Mucosa of gallbladder (tissue), 1 donor: ENCODE measurements around the gene TRIM38. TPM values are rescaled to one million over a fixed set of nuclear protein-coding genes. Genes with fewer than 3 reads are reported as not detected.
"Not testable (repeated sequence)": the region's sequence is repeated elsewhere in the genome, so short reads cannot be mapped to it uniquely, and the experiment has no call there.

Experiments used
- DNase-seq: peaks from one replicate; pipeline ENCODE4 v3.0.0-alpha.2; 2020; ENCODE audit warnings: low spot score
- total RNA-seq: library from RNA; stranded (reverse); gene quantifications from one replicate; pipeline ENCODE4 v1.2.1, GENCODE V29; 2021
- donor health status: DM: no; HTN: no; CAD: no.

Gene TRIM38
- total RNA-seq, 1 donor from 2014 or later: 12.4 TPM

DNA sequence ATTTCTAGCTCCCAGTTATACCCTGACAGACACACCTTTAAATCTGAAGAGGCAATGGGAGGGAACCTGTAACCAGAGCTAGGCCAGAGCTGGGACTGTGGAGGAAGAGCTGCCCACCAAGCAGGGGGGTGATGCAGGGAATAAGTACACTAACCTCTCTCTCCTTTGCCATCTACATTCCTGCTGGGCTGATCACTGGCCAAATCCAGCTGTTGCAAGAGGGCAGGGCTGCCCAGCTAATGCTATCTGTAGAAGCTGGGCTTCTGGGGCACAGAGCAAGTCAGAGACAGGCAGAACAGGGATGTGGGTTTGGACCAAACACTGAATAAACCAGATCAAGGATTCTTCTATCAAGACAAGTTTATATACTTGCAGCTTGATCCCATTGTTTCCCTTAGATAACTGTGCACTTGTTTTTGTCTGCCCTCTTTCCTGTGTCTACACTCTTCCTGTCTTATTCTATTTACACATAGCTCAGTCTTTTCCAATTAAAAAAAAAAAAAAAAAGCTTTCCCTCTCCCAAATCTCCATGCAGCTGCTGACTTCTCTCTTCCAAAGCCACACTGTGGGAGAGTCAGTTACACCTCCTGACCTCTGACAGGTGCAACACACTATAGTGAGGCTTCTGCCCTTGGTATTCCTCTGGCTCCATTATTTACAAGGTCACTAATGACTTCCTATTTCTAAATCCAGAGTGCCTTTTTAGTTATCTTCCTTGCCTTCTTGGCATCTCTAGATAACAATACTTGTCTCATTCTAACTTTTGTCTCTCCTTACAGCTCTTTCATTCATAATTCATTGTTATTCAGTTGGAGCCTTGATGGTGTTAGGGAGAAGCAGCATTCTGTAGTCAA is 43.7 kb downstream of the TRIM38 start:
- no peak for DNase-seq

DNA sequence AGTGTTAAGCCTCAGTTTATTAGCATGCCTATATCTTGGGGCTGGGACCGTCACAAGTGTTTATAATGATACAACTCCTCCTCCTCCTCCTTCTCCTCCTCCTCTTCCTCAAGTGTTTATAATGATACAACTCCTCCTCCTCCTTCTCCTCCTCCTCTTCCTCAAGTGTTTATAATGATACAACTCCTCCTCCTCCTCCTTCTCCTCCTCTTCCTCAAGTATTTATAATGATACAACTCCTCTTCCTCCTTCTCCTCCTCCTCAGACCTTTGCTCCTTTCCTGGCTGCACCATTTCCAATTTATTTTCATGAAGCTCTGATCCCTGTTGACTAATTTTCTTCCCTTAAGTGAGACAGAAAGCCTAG is 44.3 kb downstream of the TRIM38 start:
- DNase-seq: not testable (repeated sequence)

DNA sequence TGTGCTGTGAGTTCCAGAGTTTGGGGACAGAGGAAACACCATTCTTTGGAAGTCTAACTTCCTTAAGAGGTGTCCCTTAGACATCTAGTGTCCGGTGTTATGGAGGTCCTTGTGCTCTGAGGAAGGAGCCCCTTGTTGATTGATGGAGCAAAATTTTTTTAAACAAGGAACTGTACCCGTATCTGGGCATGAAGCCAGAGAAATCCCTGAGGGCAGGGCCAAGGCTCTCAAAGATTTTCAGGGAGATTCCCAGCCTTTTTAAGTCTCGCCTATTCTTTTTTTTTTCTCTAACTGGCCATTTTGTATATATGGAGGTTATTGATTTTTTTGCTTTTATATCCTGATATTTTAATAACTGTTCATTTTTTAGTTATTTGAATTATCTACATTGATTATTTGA is 45.9 kb downstream of the TRIM38 start:
- DNase-seq: no peak

DNA sequence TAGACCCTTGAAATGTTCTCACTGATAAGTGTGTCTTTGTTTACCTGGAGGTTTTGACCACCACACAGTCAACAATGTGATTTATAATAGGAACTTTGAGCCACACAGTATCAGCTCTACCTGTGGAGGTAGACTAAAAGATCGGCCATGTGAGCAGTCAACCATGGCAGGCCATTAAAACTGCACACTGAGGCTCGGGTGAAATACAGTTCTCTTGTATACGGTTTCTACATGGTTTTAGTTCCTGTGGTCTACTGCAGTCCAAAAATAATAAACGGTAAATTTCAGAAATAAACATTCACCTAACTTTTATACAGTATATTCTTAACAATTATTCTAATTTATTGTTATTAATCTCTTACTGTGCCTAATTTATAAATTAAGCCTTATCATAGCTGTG is 47.2 kb downstream of the TRIM38 start:
- no peak for DNase-seq

DNA sequence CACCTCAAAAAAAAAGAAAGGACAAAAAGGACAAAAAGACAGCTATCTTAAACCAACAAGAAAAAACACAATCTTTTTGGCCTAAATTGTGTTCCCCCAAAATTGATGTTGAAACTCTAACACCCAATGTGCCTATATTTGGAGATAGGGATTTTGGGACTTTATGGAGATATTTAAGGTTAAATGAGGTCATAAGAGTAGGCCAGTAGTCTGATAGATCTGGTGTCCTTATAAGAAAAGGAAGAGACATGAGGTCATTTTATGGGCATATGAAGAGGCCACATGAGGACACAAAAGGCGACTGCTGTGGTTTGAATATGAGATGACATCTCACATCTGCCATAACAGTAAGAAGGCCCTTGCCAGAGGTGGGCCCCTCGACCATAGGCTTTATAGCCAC is 49.5 kb downstream of the TRIM38 start:
- DNase-seq: no peak

DNA sequence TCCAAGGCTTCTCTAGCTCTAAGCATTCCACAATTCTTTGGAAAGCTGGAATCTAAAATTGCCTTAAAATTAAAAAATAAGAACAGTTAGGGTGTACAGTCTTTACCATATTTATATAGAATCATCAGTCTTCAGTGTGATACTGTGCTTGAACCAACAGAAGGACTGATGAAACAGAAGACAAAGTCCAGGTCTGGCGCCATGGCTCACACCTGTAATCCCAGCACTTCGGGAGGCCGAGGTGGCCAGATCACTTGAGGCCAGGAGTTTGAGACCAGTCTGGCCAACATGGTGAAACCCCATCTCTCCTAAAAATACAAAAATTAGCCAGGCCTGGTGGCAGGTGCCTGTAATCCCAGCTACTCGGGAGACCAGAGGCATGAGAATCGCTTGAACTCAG is 51.8 kb downstream of the TRIM38 start:
- DNase-seq: not testable (repeated sequence)

DNA sequence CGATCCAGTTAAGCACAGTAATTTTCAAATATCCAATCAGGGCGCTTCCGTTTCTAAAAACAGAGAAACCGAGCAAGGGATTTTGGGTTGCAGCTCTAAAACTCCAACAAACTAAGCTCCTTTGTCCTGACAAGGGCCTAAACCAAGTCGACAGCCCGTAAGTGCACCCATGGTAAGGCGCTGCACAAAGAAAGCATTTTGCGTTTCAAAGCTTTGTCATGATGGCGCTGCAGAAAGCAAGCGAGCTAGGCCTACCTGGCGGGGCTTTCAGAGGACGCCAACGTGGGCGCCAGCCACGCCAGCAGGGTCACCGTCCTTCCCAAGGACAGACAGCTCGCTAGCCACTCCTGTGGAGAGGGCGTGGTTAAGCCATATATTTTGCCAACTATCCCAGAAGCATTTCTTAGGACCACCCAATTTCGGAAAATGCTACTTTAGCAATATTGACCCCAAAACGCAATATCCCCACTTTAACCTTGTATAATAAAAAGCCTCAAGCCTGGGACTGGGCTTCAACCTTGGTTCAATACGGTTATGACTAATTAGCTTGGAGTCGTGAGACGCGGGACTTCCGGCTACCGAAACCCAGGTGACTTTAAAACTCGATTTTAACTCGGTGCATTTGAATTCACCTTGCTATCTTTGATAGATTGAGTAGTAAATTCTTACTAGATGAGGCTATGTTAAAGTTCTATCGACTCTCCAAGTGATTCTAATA is 53.8 kb downstream of the TRIM38 start:
- no peak for DNase-seq

DNA sequence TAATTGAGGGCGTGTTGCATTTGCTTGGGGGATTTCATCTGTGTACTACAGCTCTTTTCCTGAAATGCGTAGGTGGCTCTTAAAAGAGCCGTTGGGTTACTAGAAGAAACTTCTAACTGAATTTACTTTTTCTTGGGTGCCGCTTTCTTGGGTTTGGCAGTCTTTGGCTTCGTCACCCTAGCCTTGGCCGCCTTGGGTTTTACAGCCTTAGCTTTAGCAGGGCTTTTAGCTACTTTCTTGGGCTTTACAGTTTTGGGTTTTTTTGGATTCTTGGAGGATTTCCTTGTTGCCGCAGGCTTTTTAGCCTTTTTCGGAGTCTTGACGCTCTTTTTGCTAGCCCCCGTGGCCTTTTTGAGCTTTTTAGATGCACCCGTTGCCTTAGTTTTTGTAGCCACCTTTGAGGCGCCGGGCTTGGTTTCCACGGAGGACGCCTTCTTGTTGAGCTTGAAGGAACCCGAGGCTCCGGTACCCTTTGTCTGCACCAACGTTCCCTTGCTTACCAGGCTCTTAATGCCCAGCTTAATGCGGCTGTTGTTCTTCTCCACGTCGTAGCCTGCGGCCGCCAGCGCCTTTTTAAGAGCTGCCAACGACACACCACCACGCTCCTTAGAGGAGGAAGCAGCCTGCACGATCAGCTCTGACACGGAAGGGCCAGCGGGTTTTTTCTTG is 54.5 kb downstream of the TRIM38 start:
- no peak for DNase-seq

DNA sequence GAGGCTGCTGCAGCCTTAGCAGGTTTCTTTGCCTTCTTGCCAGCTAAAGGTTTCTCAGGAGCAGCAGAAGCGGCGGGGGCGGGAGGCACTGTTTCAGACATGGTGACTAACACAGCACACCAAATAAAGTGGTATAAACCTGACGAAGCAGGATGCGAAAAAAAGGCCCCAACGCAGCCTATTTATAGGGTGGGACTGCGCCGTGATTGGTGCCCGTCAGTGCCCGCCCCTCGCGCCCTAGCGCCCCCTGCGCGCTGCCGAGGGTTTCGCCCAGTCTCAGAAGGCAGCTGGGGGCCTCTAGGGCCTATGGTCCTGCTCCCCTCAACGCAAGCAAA is 55.0 kb downstream of the TRIM38 start:
- no peak for DNase-seq

DNA sequence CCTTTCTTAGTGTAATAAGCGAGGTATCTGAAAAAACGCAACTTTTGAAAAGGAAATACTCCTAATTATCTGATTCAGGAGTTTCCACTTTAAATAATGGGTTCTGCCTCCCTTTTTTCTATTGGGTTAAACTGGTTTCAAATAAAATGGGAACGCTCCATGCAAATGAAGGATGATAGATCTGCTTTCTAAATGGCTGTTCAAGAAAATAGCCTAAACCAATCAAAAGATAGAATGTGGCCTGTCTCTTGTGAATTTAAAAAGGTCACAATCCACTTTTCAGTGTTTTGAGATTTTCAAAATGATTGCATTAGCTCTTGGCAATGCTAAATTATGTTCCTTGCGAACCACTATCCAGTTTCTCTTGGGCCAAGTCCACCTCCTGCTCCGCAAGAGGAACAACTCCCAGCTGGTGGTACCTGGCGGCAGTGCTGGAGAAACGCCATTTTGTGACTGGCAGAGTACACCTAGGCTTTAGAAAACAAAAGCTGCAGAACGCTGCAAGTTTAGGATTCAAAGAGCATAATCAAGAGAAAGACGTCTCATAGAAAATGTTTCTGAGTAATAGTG is 56.7 kb downstream of the TRIM38 start:
- DNase-seq: peak; percentile 28

DNA sequence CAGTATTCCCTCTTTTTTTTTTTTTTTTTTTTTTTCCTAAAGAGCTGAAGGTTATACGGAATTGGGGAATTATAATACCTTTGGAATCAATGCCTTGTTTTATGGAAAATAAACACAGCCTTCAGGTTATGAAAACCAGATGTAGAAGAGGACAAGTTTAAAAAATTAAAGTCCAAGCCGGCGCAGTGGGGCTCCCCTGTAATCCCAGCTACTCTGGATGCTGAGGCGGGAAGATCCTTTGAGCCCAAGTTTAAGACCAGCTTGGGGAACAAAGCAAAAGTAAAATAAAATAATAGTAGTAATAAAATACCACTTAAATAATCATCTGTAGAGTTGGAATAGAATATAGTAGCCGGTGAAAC is 57.3 kb downstream of the TRIM38 start:
- no peak for DNase-seq

DNA sequence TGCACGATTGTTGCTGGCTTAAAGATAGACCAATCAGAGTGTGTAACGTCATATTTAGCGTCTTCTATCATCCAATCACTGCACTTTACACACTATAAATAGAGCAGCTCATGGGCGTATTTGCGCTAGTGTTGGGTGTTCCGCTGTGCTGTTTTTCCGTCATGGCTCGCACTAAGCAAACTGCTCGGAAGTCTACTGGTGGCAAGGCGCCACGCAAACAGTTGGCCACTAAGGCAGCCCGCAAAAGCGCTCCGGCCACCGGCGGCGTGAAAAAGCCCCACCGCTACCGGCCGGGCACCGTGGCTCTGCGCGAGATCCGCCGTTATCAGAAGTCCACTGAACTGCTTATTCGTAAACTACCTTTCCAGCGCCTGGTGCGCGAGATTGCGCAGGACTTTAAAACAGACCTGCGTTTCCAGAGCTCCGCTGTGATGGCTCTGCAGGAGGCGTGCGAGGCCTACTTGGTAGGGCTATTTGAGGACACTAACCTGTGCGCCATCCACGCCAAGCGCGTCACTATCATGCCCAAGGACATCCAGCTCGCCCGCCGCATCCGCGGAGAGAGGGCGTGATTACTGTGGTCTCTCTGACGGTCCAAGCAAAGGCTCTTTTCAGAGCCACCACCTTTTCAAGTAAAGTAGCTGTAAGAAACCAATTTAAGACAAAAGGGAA is 57.9 kb downstream of the TRIM38 start:
- peak; percentile 89 for DNase-seq

DNA sequence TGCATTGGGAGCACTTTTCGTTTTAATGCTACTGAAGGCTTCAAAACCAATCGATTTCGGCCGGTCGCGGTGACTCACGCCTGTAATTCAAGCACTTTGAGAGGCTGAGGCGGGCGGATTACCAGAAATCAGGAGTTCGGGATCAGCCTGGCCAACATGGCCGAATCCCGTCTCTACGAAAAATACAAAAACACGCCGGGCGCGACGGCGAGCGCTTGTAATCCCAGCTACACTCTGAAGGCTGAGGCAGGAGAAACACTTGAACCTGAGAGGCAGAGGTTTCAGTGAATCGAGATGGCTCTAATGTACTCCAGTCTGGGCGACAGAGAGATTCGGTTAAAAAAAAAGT is 58.4 kb downstream of the TRIM38 start:
- peak; percentile 62 for DNase-seq

DNA sequence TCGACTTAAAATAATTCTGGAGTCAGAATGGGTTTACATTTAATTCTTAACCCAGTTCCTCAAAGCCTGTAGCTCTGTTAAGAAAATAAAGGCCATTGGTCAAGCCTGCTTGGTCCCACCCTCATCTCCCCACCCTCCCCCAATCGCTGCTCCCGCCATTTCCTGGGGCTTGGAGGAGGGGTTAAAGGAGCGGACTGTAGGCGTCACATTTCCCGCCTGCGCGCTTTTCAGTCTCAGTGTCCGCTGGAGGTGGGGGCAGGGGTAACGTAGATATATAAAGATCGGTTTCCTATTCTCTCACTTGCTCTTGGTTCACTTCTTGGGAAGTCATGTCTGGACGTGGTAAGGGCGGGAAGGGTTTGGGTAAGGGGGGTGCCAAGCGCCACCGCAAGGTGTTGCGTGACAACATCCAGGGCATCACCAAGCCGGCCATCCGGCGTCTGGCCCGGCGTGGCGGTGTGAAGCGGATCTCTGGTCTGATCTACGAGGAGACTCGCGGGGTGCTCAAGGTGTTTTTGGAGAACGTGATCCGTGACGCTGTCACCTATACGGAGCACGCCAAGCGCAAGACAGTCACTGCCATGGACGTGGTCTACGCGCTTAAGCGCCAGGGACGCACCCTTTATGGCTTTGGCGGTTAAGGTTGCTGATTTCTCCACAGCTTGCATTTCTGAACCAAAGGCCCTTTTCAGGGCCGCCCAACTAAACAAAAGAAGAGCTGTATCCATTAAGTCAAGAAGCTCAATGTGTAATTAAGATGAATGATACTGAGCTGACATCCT is 58.9 kb downstream of the TRIM38 start:
- peak; percentile 95 for DNase-seq

DNA sequence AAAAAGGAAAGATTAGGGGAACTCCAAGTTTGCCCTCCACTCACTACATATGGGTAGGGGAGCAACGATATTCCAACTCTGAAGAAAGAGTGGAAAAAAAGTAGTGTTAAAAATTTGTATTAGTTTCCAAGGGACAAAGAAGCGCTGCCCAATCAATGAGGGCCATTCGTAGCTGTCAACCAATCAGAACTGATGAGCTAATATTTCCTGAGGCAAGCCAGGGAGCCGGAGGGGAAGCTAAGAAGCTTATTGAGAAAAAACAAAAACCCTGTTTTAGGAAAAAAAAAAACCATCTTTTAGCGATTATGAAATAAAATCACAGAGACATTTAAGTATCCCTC is 59.5 kb downstream of the TRIM38 start:
- peak; percentile 70 for DNase-seq

DNA sequence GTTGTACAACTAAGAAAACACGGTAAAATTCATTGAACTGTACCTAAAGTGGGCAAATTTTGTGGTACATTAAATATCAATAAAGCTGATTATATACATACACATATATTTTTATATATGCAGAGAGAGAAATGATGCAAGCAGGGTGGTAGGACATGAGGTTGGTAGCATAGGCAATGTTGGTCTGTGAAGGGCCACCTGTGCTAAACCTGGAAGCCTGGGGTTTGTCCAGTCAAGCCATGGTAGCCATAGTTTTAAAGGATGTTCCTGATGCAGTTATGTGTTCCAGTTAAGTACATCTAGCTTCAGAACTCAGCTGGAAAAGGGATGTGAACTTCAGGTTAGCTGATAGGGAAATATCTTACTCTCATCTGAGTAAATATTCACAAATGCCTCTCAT is 60.1 kb downstream of the TRIM38 start:
- no peak for DNase-seq

DNA sequence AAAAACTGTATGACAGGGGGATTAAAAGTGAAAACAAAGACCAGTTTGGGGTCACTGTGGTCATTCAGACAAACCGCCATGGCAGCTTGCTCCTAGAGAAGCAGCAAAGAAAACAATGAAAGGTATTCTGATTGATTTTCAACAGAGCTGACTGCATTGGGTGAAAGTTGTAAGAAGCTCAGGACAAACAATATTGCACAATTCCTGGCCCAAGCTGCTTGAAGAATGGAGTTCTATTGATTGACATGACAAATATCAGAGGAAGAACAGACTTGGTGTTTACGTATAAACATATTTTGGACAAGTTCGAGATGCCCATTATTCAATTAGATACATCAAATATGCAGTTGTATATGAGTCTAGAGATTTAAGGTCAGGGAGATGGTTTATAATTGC is 62.0 kb downstream of the TRIM38 start:
- DNase-seq: peak; percentile 28

DNA sequence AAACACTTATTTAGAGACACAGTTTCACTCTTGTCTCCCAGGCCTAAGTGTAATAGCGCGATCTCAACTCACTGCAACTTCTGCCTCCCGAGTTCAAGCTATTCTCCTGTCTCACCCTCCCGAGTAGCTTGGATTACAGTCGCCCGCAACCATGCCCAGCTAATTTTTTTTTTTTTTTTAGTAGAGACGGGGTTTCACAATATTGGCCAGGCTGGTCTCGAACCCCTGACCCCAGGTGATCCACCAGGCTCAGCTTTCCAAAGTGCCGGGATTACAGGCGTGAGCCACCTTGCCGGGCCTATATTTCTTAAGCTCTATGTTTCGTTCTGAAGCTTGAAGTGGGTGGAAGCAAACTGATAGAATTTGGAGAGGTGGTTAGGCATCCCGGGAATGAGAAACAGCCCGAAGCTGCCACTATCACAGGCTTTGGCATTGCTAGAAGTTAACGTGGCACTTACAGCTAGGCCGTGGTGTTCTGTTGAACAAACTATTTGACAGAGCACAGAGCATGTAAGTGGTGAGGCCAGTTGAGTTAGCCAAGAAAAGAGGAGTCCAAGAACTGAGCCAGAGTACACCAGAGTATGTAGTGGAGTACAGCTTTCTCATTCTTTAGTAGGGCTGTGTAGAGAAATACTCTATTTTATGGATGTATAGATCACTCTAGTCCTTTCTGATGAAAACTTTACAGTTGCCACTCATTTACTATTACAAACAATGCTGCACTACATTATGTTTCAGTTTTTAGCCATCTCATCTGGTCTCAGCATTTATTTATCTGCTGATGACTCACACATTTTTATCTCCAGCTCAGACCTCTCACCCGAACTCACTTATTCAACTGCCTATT is 62.7 kb downstream of the TRIM38 start:
- DNase-seq: peak; percentile 49

DNA sequence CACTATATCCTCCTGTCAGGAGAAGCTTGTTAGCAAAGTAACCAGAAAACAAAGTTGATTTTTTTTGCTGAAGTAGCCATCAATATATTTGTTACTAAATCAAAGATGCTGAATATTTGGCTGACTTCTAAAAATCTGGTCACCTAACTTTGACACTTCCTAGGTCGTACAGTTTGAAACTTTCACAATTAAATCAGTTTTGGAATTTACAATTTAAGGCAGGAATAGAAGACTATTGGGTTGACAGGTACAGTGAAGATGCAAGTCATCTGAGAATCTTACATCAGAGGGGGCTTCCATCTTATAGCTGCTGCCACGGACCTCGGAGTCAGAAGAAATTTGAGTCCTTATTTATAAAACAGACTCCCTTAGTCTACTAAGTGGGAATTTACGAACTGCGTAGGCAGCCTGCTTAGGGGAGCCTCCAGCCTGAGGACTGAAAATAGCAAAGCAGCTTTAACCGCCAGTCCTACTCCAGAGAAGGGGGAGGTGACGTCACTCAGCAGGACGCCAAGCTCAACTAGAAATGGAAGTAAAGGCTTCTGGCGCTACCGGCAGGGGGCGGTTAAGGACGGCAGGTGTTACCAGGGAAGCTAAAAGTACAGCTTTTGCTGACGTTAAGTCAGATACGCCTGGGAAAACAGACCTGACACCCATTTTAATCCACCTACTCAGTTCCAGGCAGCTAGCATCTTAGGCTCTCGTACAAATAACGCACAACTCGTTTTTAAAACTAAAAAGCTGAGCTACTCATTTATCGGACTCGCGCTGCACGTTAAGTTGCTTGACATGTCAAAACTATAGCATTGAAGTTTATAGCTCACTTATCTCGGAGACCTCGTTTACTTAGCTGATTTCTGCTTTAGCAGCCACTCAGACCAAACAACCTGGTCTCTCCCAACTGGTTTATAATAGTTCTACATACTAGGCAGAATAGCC is 63.6 kb downstream of the TRIM38 start:
- peak; percentile 97 for DNase-seq
